NB4 (cell line): ENCODE measurements around the gene RRM2.
"Not testable (repeated sequence)": the region's sequence is repeated elsewhere in the genome, so short reads cannot be mapped to it uniquely, and the experiment has no call there.

Experiments
- DNase-seq: peaks from one replicate; pipeline ENCODE4 v3.0.0; 2010; ENCODE audit warnings: low read depth
- H3K4me3 ChIP-seq: one replicate; pipeline ENCODE4 v1.5.1; 2011; ENCODE audit warnings: mild to moderate bottlenecking, low read depth, low read length, moderate library complexity
- CTCF ChIP-seq: IDR thresholded peaks from one replicate; pipeline ENCODE4 v1.5.1; 2012; ENCODE audit warnings: low read depth, low read length
- MAX ChIP-seq: IDR thresholded peaks from 2 replicates; pipeline ENCODE4 v1.6.1; 2011; ENCODE audit warnings: low read depth, low read length
- MYC ChIP-seq: IDR thresholded peaks from 2 replicates; pipeline ENCODE4 v1.6.1; 2011; ENCODE audit warnings: low read depth, low read length
- POLR2A ChIP-seq: IDR thresholded peaks from 2 replicates; pipeline ENCODE4 v1.6.1; 2011; ENCODE audit warnings: mild to moderate bottlenecking; ENCODE audit not compliant: insufficient read length; ENCODE audit errors: extremely low read depth

Gene RRM2

GRCh38 chr2:10144771-10145518 is 22.4 kb downstream of the RRM2 start:
- DNase-seq = no peak
- no peak overlapping the region for H3K4me3 ChIP-seq
- no peak for TF ChIP-seq MAX
- TF ChIP-seq MYC = no peak
- TF ChIP-seq POLR2A = no peak
- TF ChIP-seq CTCF = no peak

GRCh38 chr2:10145519-10146357 is 23.2 kb downstream of the RRM2 start:
- DNase-seq = no peak
- no peak overlapping the region for H3K4me3 ChIP-seq
- no peak for TF ChIP-seq MYC
- no peak for TF ChIP-seq POLR2A
- TF ChIP-seq MAX = no peak
- no peak for TF ChIP-seq CTCF

GRCh38 chr2:10146366-10147005 is 23.9 kb downstream of the RRM2 start:
- TF ChIP-seq POLR2A (no peak), CTCF (no peak), MAX (no peak), MYC (no peak)
- DNase-seq = no peak
- no peak overlapping the region for H3K4me3 ChIP-seq

GRCh38 chr2:10147050-10147660 is 24.6 kb downstream of the RRM2 start:
- not testable (repeated sequence) for H3K4me3 ChIP-seq

GRCh38 chr2:10148268-10148667 is 25.7 kb downstream of the RRM2 start:
- no peak for TF ChIP-seq MYC
- TF ChIP-seq CTCF = no peak
- TF ChIP-seq POLR2A = no peak
- TF ChIP-seq MAX = no peak
- no peak for DNase-seq
- no peak overlapping the region for H3K4me3 ChIP-seq

More at GRCh38 chr2:10147050-10147660, 24.6 kb downstream of the RRM2 start:
- DNase-seq = not testable (repeated sequence)

GRCh38 chr2:10149635-10150034 is 27.1 kb downstream of the RRM2 start:
- no peak for TF ChIP-seq MYC
- no peak for TF ChIP-seq MAX
- no peak for TF ChIP-seq CTCF
- TF ChIP-seq POLR2A = no peak
- DNase-seq = no peak
- no peak overlapping the region for H3K4me3 ChIP-seq
